Hematopoietic multipotent progenitor cell treated with erythropoietin and hydrocortisone succinate and interleukin-3 and kit ligand, for 17 days (in vitro differentiated cells): Measurements from ENCODE around the gene DLX5.

Source experiments
- DNase-seq: peaks from one replicate; pipeline ENCODE4 v3.0.0-alpha.2; 2015; ENCODE audit warnings: low spot score

The DLX5 gene

GRCh38 chr7:97005183-97006054 lies 19.2 kb downstream of the DLX5 start, which contains the start of gene DLX6:
Gene DLX6, plus strand, starts transcription at chr7:97005553. Its CDS starts 425 bp downstream, at chr7:97005978.
- DNase-seq = no peak

GRCh38 chr7:97004247-97005182 lies 20.1 kb downstream of the DLX5 start:
- no peak for DNase-seq

GRCh38 chr7:97003262-97004246 lies 21.1 kb downstream of the DLX5 start:
- no peak for DNase-seq

- no peak for DNase-seq
Observed at GRCh38 chr7:97002555-97003261, 21.9 kb downstream of the DLX5 start.

- DNase-seq = no peak
Observed at GRCh38 chr7:97001656-97002554, 22.7 kb downstream of the DLX5 start.

GRCh38 chr7:97001221-97001620 lies 23.4 kb downstream of the DLX5 start:
- no peak for DNase-seq

GRCh38 chr7:96998744-96999143 lies 25.9 kb downstream of the DLX5 start:
- DNase-seq = no peak

GRCh38 chr7:96998333-96998732 lies 26.3 kb downstream of the DLX5 start:
- no peak for DNase-seq

GRCh38 chr7:96997512-96998032 lies 27.1 kb downstream of the DLX5 start:
- no peak for DNase-seq

- no peak for DNase-seq
Observed at GRCh38 chr7:96996958-96997511, 27.6 kb downstream of the DLX5 start.

GRCh38 chr7:96996111-96996957 lies 28.3 kb downstream of the DLX5 start:
- DNase-seq = no peak

- no peak for DNase-seq
Observed at GRCh38 chr7:96995406-96996110, 29.1 kb downstream of the DLX5 start.

GRCh38 chr7:96993980-96994379 lies 30.7 kb downstream of the DLX5 start:
- no peak for DNase-seq

GRCh38 chr7:96993094-96993865 lies 31.4 kb downstream of the DLX5 start:
- no peak for DNase-seq

- no peak for DNase-seq
Observed at GRCh38 chr7:96992192-96993005, 32.2 kb downstream of the DLX5 start.
